ENCODE measurements around the gene DEPDC5. TPM values are rescaled to one million over a fixed set of nuclear protein-coding genes. Genes with fewer than 3 reads are reported as not detected.

Gene DEPDC5
- total RNA-seq, 1 experiment from 2014 or later, result 39.3 TPM

DNA sequence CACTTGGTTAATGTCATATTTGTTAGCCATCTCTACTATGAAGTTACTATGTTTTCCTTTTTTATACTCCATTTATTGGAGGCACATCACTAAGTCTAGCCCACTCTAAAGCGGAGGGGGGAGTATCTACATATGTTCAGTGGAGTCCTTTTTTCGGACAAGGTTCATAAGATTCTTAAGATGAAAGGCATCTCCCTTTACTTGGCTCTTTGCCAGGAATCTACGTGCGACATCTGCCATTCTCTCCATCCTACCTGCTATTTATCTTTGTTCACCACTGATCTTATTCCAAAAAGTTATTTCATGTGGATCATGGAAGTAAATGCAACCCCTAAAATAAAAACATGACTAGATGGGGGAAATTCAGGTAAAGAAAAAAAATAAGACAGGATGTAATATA is 113.1 kb downstream of the DEPDC5 start:
- POLR2A ChIA-PET (ENCODE audit: low non-redundant PET), result no interaction called here

DNA sequence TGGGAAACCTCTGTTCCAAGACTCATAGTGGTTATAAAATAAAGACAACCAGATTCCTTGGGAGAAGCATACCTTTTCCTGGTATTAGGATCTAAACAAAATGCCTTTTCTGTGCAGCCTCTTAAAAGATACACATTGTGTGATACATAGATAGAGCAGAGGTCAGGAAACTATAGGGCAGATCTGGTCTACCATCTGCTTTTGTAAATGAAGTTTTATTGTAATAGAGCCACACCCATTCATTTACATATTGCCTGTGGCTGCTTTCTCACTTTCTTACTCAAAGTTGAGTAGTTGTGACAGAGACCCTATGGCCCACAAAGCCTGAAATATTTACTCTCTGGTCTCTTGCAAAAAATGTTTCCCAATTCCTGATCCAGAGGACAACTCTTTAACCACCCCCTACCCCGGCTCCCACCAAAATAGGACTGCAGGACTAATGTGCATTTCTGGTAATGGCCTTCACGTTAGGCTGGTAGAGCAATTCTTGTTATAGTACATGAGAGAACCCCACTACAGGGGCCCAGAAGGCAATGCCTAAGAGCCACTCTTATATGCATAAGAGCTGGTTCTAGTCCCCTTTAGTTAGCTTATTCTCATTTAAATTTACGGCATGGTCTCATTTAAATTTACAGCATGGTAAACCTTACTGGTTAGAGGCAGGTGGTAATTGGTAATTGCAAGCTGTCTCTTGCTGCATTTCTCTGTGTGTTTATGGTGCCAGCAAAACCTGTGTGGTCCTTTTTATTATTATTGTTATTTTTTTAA is 113.8 kb downstream of the DEPDC5 start:
- no peak for DNase-seq (ENCODE audit: low spot score)
- ChIA-PET POLR2A (ENCODE audit: low non-redundant PET) (no interaction called here), CTCF (no interaction called here)
- Histone ChIP-seq H3K9me3 (ENCODE audit: low read depth, low read length, poor library complexity, severe bottlenecking) (no peaks in the 10 kb centered on the region), H3K4me3 (ENCODE audit: low read depth, low read length, poor library complexity, severe bottlenecking) (no peak overlapping the region), H3K36me3 (ENCODE audit: insufficient read depth, low read length, poor library complexity, severe bottlenecking) (peaks cover 8% of the 10 kb centered on the region), H3K4me1 (ENCODE audit: insufficient read depth, low read length, poor library complexity, severe bottlenecking) (no peaks in the 10 kb centered on the region), H3K27me3 (replicated peaks; ENCODE audit: insufficient read depth, low read depth, low read length, poor library complexity) (no peaks in the 10 kb centered on the region), H3K27ac (ENCODE audit: low read depth, low read length, poor library complexity, severe bottlenecking) (no peak overlapping the region)
- TF ChIP-seq, protein P1, sequence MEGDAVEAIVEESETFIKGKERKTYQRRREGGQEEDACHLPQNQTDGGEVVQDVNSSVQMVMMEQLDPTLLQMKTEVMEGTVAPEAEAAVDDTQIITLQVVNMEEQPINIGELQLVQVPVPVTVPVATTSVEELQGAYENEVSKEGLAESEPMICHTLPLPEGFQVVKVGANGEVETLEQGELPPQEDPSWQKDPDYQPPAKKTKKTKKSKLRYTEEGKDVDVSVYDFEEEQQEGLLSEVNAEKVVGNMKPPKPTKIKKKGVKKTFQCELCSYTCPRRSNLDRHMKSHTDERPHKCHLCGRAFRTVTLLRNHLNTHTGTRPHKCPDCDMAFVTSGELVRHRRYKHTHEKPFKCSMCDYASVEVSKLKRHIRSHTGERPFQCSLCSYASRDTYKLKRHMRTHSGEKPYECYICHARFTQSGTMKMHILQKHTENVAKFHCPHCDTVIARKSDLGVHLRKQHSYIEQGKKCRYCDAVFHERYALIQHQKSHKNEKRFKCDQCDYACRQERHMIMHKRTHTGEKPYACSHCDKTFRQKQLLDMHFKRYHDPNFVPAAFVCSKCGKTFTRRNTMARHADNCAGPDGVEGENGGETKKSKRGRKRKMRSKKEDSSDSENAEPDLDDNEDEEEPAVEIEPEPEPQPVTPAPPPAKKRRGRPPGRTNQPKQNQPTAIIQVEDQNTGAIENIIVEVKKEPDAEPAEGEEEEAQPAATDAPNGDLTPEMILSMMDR (conservative IDR thresholded peaks at IDR 0.05; ENCODE audit: low read depth, low read length), result no peak
- no peak for TF ChIP-seq EZH2 (IDR thresholded peaks at IDR 0.05; ENCODE audit: borderline replicate concordance, low read depth, low read length, poor library complexity, severe bottlenecking)
- BruUV-seq (replicated peaks), result no TSS peak
- intact Hi-C loops (cut with micrococcal nuclease; ENCODE audit: unreplicated experiment), result no loop called here

More for the DNA sequence above, 113.1 kb downstream of the DEPDC5 start:
- BruUV-seq (replicated peaks), result no TSS peak
- H3K27me3 ChIP-seq (replicated peaks; ENCODE audit: insufficient read depth, low read depth, low read length, poor library complexity), result no peaks in the 10 kb centered on the region
- H3K4me3 ChIP-seq (ENCODE audit: low read depth, low read length, poor library complexity, severe bottlenecking), result no peak overlapping the region
- intact Hi-C loops (cut with micrococcal nuclease; ENCODE audit: unreplicated experiment), result no loop called here
- DNase-seq (ENCODE audit: low spot score), result no peak
- no peaks in the 10 kb centered on the region for H3K4me1 ChIP-seq (ENCODE audit: insufficient read depth, low read length, poor library complexity, severe bottlenecking)
- no peaks in the 10 kb centered on the region for H3K9me3 ChIP-seq (ENCODE audit: low read depth, low read length, poor library complexity, severe bottlenecking)
- H3K36me3 ChIP-seq (ENCODE audit: insufficient read depth, low read length, poor library complexity, severe bottlenecking), result peaks cover 5% of the 10 kb centered on the region
- CTCF ChIA-PET, result no interaction called here
- no peak overlapping the region for H3K27ac ChIP-seq (ENCODE audit: low read depth, low read length, poor library complexity, severe bottlenecking)
- TF ChIP-seq EZH2 (IDR thresholded peaks at IDR 0.05; ENCODE audit: borderline replicate concordance, low read depth, low read length, poor library complexity, severe bottlenecking), result no peak
- TF ChIP-seq, protein P1 (conservative IDR thresholded peaks at IDR 0.05; ENCODE audit: low read depth, low read length), result no peak

DNA sequence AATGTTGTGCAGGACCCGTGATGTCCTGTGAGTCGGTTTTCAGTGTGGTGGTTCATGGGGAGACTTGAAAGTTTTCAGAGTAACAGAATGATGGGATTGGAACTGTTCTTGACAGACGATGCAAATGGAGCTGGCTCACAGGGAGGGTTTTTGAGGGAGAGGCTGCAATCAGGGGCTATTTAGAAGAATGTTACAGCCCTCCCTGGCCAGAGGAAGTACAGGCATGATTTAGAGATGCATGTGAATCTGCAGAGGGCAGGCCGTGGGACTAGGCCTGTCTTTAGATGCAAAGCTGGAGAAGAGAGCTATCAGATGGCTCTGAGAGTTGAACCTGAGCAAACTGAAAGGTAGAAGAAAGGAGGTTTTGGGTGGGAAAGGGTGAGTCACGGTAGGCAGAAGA is 115.9 kb downstream of the DEPDC5 start:
- intact Hi-C loops (cut with micrococcal nuclease; ENCODE audit: unreplicated experiment), result no loop called here
- no peak overlapping the region for H3K27ac ChIP-seq (ENCODE audit: low read depth, low read length, poor library complexity, severe bottlenecking)
- no TSS peak for BruUV-seq (replicated peaks)
- no peaks in the 10 kb centered on the region for H3K4me1 ChIP-seq (ENCODE audit: insufficient read depth, low read length, poor library complexity, severe bottlenecking)
- peaks cover 8% of the 10 kb centered on the region for H3K36me3 ChIP-seq (ENCODE audit: insufficient read depth, low read length, poor library complexity, severe bottlenecking)
- no peak for DNase-seq (ENCODE audit: low spot score)
- no peak overlapping the region for H3K4me3 ChIP-seq (ENCODE audit: low read depth, low read length, poor library complexity, severe bottlenecking)
- no peaks in the 10 kb centered on the region for H3K9me3 ChIP-seq (ENCODE audit: low read depth, low read length, poor library complexity, severe bottlenecking)
- POLR2A ChIA-PET (ENCODE audit: low non-redundant PET), result no interaction called here
- no peaks in the 10 kb centered on the region for H3K27me3 ChIP-seq (replicated peaks; ENCODE audit: insufficient read depth, low read depth, low read length, poor library complexity)
- no peak for TF ChIP-seq EZH2 (IDR thresholded peaks at IDR 0.05; ENCODE audit: borderline replicate concordance, low read depth, low read length, poor library complexity, severe bottlenecking)
- TF ChIP-seq, protein P1 (conservative IDR thresholded peaks at IDR 0.05; ENCODE audit: low read depth, low read length), result no peak
- CTCF ChIA-PET, result no interaction called here

All from A673 (cell line).